HG03469 (cell line): ENCODE measurements around the gene RIPK4.

ENCODE experiments used
- ATAC-seq: cut with Tn5 transposase; IDR thresholded peaks from one replicate; pipeline ENCODE4 v1.9.1; 2021; ENCODE audit warnings: mild to moderate bottlenecking, moderate library complexity, moderate number of reproducible peaks; ENCODE audit not compliant: unreplicated experiment

Gene RIPK4

GRCh38 chr21:41755934-41756773 is 10.7 kb downstream of the RIPK4 start:
- no peak for ATAC-seq

GRCh38 chr21:41755258-41755933 is 11.5 kb downstream of the RIPK4 start:
- ATAC-seq, result no peak

- no peak for ATAC-seq
Observed at GRCh38 chr21:41754479-41754891, 12.4 kb downstream of the RIPK4 start.

DNA sequence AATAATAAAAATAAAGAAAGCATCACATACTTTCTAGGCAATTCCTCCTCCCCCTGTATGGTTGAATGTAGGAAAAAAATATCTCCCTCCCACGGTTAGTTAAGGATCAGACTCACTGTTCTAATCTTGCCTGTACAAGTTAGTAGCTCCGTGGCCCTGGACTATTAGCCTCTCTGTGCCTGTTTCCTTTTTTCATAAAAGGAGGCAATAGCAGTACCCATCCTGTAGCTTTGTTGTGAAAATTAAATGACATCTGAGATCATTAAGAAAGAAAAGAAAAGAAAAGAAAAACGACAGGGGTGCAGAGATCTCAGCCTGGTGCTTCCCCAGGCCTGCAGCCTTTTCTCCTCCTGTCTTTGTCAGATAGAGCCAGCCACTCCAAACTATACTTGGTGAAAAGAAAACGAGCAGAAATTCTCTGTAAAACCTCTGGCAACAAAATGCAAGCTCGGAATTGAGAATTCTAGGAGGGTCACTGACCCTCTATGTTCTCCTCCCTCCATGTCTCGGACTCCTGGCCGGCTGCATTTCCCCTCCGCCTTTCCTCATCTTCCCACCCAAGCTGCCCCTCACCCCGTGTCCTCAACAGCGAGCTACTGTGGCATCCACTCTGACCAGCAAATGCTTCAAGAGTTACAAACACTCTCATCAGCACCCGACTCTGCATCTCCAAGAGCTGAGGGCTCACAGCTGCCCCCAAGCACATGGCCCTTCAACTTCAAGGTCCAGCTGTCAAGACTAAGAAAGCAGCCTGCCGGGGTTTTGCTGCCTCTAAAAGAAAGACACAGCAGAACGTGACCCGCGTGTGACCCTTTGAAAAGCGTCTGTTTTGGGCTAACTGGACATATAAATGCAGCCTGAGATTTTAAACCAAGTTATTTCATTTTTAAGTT is 13.6 kb downstream of the RIPK4 start:
- ATAC-seq, result no peak

- ATAC-seq, result no peak
Observed at GRCh38 chr21:41752231-41752681, 14.6 kb downstream of the RIPK4 start.

DNA sequence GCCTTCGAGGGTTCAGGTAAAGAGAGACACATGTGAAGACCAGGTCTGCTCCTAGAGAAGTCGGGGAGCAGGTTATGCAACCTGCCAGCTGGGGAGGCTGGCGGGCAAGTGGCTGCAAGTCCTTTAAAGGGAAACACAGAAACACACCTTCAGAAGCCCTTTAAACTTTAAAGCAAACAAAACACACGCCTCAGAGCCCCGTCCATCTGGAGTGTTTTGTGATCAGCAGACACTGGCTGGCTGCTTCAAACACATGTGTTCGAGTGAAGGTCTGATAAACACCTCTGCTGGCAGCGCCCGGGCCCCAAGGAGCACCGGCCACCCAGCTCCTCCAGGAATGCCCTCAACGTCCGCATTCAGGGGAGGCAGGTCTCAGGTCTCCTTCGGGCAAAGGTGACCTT is 15.2 kb downstream of the RIPK4 start:
- no peak for ATAC-seq

DNA sequence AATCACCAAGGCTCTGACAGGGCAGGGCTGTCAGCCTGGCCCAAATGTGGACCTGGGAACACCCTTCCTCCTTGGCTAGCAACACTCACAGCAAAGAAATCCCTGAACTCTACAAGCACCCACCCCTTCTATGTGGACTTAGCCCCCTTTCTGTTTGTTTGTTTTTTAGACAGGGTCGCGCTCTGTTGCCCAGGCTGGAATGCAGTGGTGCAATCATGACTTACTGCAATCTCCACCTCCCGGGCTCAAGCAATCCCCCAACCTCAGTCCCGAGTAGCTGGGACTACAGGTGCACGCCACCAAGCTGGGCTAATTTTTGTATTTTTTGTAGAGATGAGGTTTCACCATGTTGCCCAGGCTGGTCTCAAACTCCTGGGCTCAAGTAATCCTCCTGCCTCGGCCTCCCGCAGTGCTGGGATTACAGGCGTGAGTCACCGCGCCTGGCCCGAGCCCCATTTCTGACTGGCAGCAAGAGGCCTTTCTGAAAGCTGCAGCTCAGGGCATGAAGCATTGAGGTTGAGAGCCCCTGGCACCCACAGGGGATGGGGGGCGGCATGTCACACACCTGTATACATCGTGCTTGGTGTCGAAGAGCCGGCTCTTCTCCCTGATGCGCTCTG is 16.2 kb downstream of the RIPK4 start:
- ATAC-seq, result no peak

DNA sequence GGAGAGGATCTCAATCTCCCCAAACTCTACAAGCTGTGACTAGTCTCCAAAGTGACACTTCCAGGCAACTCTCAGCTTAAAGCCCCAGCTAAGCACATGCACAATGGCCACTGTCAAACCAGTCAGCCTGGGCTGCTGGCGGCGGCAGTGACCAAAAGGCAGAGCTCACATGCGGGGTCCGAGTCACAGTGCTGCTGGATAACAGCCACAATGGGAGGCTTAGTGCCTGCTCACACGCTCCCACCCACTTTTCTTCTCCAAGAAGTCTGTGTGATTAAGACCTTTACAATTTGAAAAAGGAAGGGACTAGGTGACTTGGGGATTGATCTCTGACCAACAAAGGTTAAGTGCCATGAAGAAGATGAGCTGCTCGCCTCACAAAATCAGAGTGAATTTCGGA is 16.8 kb downstream of the RIPK4 start:
- ATAC-seq, result no peak

DNA sequence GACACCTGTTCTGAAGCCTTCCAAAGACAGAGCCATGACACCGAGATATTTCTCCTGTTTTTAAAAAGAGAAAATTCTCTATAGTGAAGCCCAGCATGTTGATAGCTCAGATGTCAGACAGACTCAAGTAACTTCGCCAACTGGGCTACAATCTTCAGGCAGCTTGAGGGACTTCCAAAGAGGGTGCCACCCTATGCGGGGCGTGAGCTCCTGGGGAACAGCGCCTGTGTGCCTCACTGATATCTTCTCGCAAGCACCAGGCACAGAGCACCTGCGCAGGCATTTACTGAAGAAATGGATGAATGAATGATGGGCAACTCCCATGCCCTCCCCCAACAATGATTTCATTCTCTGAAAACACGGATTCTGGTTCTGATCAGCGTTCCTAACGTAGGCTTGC is 17.6 kb downstream of the RIPK4 start:
- ATAC-seq, result no peak

- ATAC-seq, result no peak
Observed at GRCh38 chr21:41747943-41748738, 18.7 kb downstream of the RIPK4 start.

DNA sequence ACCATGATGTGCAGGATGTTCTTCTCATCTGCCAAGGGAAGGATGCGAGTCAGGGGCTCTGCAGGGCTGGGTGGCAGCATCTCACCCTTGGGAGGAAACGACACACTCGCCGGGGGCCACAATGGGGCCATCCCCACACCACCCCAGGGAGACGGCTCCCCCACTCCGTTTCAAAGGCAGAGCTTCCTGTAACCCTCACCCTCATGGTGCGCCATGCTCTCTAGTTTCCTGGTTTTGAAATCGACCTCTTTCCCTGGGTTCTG is 20.2 kb downstream of the RIPK4 start:
- ATAC-seq, result no peak

DNA sequence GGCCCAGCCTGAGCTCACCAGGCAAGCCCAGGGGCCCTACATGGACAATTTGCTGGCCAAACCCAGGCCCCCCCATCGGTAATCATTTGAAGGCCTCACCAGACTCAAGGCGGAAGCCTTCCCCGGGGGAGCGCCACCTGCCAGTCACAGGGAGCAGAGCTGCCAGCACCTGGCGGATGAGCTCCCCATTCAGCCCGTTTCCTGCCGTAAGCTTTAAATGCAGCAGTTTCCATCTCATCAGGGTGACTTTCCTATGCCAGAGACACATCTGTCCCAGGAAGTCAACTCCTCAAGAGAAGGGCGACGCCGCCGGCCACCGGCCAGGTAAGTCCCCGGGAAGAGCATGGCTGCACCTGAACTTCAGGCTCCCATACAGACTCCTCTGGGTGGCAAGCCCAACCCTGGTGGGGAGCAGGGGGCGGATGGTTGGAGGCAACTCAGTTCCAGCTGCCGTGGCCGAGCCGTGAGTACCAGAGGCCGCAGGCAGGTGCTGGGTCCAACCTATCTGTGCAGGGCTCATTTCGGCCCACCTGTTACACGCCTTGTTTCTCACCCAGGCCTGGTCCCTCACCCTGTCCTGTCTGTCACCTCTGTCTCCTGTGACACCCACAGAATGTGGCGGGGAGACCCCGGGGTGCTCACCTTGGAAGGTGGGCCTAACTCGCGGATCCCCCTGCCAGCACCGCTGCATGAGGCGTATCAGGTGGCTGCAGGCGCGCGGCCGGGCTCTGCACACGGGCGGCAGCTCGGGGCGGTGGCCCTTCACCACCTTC is 20.7 kb downstream of the RIPK4 start:
- ATAC-seq, result no peak

DNA sequence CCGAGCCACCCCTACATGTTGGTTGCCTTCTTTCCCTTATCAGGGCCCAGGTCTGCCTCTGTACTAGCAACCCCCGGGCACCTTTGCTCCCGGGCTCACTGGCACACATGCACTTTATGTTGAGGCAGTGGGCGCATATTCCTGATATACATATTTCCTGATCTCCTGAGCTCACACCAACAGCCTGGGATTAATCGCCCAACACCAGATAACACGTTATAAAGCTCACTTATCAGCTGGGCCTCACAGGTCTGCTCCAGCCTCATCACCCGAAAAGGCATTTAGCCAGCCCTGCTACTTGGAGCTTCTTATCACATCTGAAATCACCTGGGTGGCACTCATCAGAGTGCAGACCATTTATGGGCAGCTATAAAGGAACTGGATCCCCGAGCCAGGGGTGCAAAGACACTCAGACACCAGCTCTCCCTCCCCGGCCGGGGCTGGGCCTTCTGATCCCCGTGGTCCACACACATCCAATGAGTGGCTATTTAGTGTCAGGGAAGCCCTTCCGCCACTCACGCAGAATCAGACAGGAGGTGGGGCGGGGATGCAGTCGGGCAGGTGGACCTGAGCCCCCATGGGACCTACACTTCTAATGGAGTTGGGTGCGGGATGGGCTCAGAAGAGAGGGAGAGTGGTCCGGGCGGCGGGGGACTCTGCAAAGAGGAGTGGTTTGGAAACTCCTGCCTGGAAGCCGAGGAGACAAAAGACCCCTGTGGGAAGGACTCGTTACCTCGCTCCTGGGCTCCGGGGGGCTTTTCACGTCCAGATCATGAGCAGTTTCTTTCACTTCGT is 21.6 kb downstream of the RIPK4 start:
- no peak for ATAC-seq

DNA sequence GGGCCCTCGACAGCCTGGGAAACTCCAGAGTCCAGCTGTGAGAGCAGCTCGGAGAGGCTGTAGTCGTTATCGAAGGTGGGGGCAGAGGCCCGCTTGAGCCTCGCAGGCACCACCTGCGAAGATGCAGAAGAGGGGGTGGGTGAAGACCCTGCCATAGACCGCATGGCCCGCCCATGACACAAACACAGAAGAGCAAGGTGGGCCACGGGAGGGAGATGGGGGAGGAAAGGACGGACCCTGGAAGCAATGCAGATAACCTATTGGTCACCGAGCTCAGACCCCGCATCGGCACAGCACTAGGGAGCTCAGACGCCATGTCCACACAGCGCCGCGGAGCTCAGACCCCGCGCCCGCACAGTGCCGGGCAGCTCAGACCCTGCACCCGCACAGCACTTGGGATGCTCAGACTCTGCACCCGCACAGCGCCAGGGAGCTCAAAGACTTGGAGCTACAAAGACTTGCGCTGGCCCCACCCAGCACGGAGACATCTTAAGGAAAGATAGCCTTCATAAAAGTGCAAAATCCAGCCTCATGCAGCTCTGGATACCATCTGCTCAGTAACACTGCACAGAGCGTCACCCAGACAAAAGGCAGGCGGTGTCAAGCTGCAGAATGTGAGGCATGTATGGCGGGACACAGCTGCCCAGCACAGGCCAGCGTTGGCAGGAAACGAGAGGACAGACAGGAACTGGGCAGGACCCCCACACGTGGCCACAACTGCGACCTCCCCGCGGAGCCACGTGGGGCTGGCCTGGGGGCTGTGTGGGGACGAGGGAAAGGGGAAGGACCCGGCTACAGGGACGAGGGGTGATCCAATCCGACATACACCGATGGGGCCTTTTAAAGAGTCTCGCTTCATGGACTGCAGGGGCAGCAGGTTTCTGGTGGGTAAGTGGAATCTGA is 22.6 kb downstream of the RIPK4 start:
- ATAC-seq, result no peak

DNA sequence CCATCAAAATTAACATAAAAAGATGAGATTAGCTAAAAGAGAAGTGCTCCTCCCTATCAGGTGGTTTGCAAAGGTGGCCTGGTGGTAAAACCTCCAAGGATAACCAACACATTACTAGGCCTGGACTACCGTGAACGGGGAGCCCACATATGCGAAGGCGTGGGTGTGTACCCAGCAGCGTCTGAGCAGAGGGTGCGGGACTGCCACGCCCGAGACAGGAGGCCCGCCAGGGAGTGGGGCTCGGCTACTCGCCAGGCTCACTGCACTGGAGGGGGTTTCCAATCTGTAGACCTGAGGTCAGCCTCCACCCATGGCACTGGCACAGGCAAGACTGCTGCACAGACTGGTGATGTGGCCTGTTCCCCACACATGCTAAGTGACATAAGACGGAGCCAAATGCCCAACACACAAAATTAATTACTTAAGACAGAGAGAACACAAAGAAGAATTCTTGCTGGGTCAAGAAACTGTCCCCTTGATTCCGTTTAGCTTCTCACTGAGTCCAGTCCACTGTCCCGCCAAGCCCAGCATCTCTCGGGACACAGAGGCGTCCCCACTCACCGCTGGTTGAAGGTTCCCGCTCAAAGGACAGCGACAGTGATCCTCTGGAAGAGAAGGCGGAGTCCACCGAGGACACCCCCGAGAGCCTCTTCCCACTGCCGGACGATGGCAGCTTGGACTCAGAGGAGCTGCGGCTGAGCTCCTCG is 23.4 kb downstream of the RIPK4 start:
- no peak for ATAC-seq

DNA sequence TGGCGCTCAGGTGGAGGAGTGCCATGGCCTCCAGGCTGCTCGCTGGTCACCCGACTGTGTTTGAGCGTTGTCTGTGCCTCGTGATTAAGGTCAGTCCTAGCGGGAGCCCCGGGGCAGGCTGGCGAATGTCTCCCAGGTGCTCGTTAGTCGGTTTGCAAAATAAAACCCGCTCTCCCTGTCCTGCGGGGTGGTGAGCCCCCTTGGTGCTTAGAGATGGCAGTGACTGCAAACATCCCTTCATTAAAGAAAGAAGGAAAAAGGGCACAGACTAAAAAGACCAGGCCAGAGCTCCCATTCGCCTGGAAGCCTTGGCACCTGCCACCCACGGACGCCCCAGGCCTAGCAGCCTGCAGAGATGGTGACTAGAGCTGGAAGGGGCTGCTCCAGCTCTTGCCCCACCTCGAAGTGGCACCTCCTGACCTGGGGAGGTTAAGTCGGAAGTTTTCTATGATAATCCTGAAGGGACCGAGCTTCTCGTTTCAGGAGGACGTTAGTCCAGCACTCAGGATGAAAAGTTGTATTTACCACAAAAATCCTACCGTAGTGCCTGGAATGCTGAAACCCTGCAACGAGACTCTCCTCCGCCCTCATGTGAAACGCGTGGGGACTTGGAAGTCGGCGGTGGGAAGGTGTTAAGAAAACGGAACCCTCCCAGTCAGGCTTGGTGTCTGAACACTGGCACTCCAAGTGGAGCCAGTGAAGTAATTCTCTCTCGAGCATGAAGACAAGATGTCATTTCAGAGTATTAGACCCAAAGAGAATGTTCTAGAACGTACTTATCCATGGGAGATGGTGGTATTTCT is 24.6 kb downstream of the RIPK4 start:
- no peak for ATAC-seq
